Ishikawa (cell line): ENCODE results near the gene SLC25A41.

Experiments used
- CEBPB ChIP-seq: IDR thresholded peaks from 2 replicates; pipeline ENCODE4 v1.6.1; 2012
- CREB1 ChIP-seq: IDR thresholded peaks from 2 replicates; pipeline ENCODE4 v1.6.1; 2012; ENCODE audit warnings: low read depth
- EGR1 ChIP-seq: IDR thresholded peaks from 2 replicates; pipeline ENCODE4 v1.6.1; 2012
- EP300 ChIP-seq: IDR thresholded peaks from 2 replicates; pipeline ENCODE4 v1.6.1; 2012; ENCODE audit warnings: borderline replicate concordance
- FOXM1 ChIP-seq: IDR thresholded peaks from 2 replicates; pipeline ENCODE4 v1.6.1; 2012; ENCODE audit warnings: low read depth, borderline replicate concordance
- NFIC ChIP-seq: IDR thresholded peaks from 2 replicates; pipeline ENCODE4 v1.6.1; 2012
- RAD21 ChIP-seq: IDR thresholded peaks from 2 replicates; pipeline ENCODE4 v1.6.1; 2012; ENCODE audit warnings: low read depth
- TAF1 ChIP-seq: IDR thresholded peaks from 2 replicates; pipeline ENCODE4 v1.6.1; 2012; ENCODE audit warnings: low read depth, mild to moderate bottlenecking
- TCF12 ChIP-seq: IDR thresholded peaks from 2 replicates; pipeline ENCODE4 v1.6.1; 2012; ENCODE audit warnings: low read depth
- TEAD4 ChIP-seq: IDR thresholded peaks from 2 replicates; pipeline ENCODE4 v1.6.1; 2012
- YY1 ChIP-seq: IDR thresholded peaks from 2 replicates; pipeline ENCODE4 v1.6.1; 2012; ENCODE audit warnings: low read depth
- ZBTB7A ChIP-seq: IDR thresholded peaks from 2 replicates; pipeline ENCODE4 v1.6.1; 2012; ENCODE audit warnings: low read depth
- TF ChIP-seq, protein P1 (sequence below): IDR thresholded peaks from 2 replicates; pipeline ENCODE4 v1.6.1; 2012
- TF ChIP-seq, protein P2 (sequence below): IDR thresholded peaks from 2 replicates; pipeline ENCODE4 v1.6.1; 2012
- TF ChIP-seq, protein P3 (sequence below): IDR thresholded peaks from 2 replicates; pipeline ENCODE4 v1.6.1; 2012; ENCODE audit warnings: low read depth, mild to moderate bottlenecking

SLC25A41 gene

DNA sequence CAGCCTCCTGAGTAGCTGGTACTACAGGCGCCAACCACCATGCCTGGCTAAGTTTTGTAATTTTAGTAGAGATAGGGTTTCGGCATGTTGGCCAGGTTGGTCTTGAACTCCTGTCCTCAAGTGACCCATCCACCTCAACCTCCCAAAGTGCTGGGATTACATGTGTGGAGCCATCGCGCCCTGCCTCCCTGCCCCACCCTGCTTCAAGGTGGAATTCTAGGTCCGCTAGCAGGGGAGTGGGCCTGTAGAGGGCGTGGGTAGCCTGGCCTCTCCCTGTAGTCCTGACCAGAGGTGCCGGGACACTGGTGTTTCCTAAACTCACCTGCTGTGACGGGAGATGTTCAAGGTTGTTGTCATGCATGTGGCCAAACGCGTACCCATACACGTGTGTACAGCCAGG is 398 bp downstream of the SLC25A41 start:
- TF ChIP-seq CREB1 (no peak), EP300 (no peak), EGR1 (no peak), TAF1 (no peak), YY1 (no peak), CEBPB (no peak)

- TF ChIP-seq TAF1, result no peak
- TF ChIP-seq, protein P1, sequence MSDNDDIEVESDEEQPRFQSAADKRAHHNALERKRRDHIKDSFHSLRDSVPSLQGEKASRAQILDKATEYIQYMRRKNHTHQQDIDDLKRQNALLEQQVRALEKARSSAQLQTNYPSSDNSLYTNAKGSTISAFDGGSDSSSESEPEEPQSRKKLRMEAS, result no peak
- no peak for TF ChIP-seq YY1
- TF ChIP-seq CEBPB, result no peak
- TF ChIP-seq, protein P2, sequence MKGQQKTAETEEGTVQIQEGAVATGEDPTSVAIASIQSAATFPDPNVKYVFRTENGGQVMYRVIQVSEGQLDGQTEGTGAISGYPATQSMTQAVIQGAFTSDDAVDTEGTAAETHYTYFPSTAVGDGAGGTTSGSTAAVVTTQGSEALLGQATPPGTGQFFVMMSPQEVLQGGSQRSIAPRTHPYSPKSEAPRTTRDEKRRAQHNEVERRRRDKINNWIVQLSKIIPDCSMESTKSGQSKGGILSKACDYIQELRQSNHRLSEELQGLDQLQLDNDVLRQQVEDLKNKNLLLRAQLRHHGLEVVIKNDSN, result no peak
- no peak for TF ChIP-seq ZBTB7A
Measured at GRCh38 chr19:6431891-6432290, 1.7 kb downstream of the SLC25A41 start.

- no peak for TF ChIP-seq NFIC
- no peak for TF ChIP-seq RAD21
- TF ChIP-seq, protein P3, sequence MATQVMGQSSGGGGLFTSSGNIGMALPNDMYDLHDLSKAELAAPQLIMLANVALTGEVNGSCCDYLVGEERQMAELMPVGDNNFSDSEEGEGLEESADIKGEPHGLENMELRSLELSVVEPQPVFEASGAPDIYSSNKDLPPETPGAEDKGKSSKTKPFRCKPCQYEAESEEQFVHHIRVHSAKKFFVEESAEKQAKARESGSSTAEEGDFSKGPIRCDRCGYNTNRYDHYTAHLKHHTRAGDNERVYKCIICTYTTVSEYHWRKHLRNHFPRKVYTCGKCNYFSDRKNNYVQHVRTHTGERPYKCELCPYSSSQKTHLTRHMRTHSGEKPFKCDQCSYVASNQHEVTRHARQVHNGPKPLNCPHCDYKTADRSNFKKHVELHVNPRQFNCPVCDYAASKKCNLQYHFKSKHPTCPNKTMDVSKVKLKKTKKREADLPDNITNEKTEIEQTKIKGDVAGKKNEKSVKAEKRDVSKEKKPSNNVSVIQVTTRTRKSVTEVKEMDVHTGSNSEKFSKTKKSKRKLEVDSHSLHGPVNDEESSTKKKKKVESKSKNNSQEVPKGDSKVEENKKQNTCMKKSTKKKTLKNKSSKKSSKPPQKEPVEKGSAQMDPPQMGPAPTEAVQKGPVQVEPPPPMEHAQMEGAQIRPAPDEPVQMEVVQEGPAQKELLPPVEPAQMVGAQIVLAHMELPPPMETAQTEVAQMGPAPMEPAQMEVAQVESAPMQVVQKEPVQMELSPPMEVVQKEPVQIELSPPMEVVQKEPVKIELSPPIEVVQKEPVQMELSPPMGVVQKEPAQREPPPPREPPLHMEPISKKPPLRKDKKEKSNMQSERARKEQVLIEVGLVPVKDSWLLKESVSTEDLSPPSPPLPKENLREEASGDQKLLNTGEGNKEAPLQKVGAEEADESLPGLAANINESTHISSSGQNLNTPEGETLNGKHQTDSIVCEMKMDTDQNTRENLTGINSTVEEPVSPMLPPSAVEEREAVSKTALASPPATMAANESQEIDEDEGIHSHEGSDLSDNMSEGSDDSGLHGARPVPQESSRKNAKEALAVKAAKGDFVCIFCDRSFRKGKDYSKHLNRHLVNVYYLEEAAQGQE, result no peak
- TF ChIP-seq ZBTB7A, result no peak
- no peak for TF ChIP-seq FOXM1
- TF ChIP-seq EGR1, result no peak
- no peak for TF ChIP-seq EP300
- no peak for TF ChIP-seq CREB1
- no peak for TF ChIP-seq YY1
- TF ChIP-seq, protein P1, result no peak
- no peak for TF ChIP-seq TCF12
- TF ChIP-seq, protein P2, result no peak
- no peak for TF ChIP-seq TAF1
- no peak for TF ChIP-seq TEAD4
- TF ChIP-seq CEBPB, result no peak
Measured at GRCh38 chr19:6429419-6430221, 3.9 kb downstream of the SLC25A41 start.

DNA sequence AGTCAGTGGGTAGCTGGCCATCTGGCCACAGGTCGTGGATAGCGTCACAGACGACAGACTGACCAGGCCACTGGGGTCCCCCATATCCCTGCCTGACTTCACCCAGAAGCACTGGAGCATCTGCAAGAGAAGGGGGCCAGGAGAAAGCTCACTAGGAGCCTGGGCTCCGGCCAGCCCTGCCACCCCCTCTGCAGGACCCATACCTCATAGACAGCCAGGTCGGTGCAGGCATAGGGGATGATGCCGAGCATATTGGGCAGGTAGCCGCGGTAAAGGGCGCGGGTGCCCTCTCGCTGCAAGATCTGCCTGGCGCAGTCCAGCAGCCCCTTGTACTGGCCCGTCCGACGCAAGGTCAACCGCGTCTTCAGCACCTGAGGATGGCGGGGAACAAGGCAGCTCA is 6.4 kb downstream of the SLC25A41 start:
- TF ChIP-seq EP300 (no peak), RAD21 (no peak), YY1 (no peak), TCF12 (no peak), TEAD4 (no peak), ZBTB7A (no peak), TAF1 (no peak), FOXM1 (no peak), CREB1 (no peak)
- TF ChIP-seq, protein P1, result no peak

GRCh38 chr19:6425732-6426620 is 7.6 kb downstream of the SLC25A41 start:
- no peak for TF ChIP-seq TCF12
- no peak for TF ChIP-seq YY1
- no peak for TF ChIP-seq FOXM1
- TF ChIP-seq CREB1, result no peak
- TF ChIP-seq, protein P1, result no peak
- TF ChIP-seq, protein P2, result no peak
